HG03354 (cell line): ENCODE results near the gene RHO.
"Not testable (repeated sequence)": the region's sequence is repeated elsewhere in the genome, so short reads cannot be mapped to it uniquely, and the experiment has no call there.

Experiments used
- ATAC-seq: cut with Tn5 transposase; IDR thresholded peaks from one replicate; pipeline ENCODE4 v1.9.1; 2021; ENCODE audit warnings: mild to moderate bottlenecking; ENCODE audit not compliant: unreplicated experiment, poor library complexity, severe bottlenecking

RHO gene

GRCh38 chr3:129528589-129529100, at the start of gene RHO:
Gene RHO (plus strand): TSS chr3:129528639. CDS start chr3:129528734, 95 bp downstream.
- no peak for ATAC-seq

GRCh38 chr3:129481225-129481765, 47.1 kb upstream of the RHO start:
- ATAC-seq = not testable (repeated sequence)

- ATAC-seq = no peak
Observed at GRCh38 chr3:129481766-129482332, 46.6 kb upstream of the RHO start.

GRCh38 chr3:129482721-129483120, 45.7 kb upstream of the RHO start:
- no peak for ATAC-seq

GRCh38 chr3:129483870-129484269, 44.6 kb upstream of the RHO start:
- no peak for ATAC-seq

- not testable (repeated sequence) for ATAC-seq
Observed at GRCh38 chr3:129485146-129485545, 43.3 kb upstream of the RHO start.

- ATAC-seq = no peak
Observed at GRCh38 chr3:129485721-129486663, 42.4 kb upstream of the RHO start.

GRCh38 chr3:129486664-129487035, 41.8 kb upstream of the RHO start:
- ATAC-seq = no peak

GRCh38 chr3:129487183-129487867, 41.1 kb upstream of the RHO start:
- no peak for ATAC-seq

- not testable (repeated sequence) for ATAC-seq
Observed at GRCh38 chr3:129487868-129488335, 40.5 kb upstream of the RHO start.

GRCh38 chr3:129489258-129489657, 39.2 kb upstream of the RHO start:
- not testable (repeated sequence) for ATAC-seq

- peak; percentile 79 for ATAC-seq
Observed at GRCh38 chr3:129490273-129490675, 38.2 kb upstream of the RHO start.

GRCh38 chr3:129491077-129491476, 37.4 kb upstream of the RHO start:
- ATAC-seq = not testable (repeated sequence)

- ATAC-seq = no peak
Observed at GRCh38 chr3:129491794-129492193, 36.6 kb upstream of the RHO start.

GRCh38 chr3:129492691-129493090, 35.7 kb upstream of the RHO start:
- no peak for ATAC-seq

- no peak for ATAC-seq
Observed at GRCh38 chr3:129493206-129493605, 35.2 kb upstream of the RHO start.

GRCh38 chr3:129494499-129494898, 33.9 kb upstream of the RHO start:
- not testable (repeated sequence) for ATAC-seq

- ATAC-seq = not testable (repeated sequence)
Observed at GRCh38 chr3:129495006-129495639, 33.3 kb upstream of the RHO start.

- ATAC-seq = not testable (repeated sequence)
Observed at GRCh38 chr3:129497876-129498275, 30.6 kb upstream of the RHO start.
